Left lobe of liver (tissue), 2 donors: ENCODE measurements around the gene CASQ2. TPM values are rescaled to one million over a fixed set of nuclear protein-coding genes. Genes with fewer than 3 reads are reported as not detected.

Experiments used
- ATAC-seq: fragments of 200-7000 bp; cut with Tn5 transposase; one replicate; pipeline ENCODE4 v1.9.1; 2020; ENCODE audit warnings: mild to moderate bottlenecking, moderate library complexity
- DNase-seq: peaks from one replicate; pipeline ENCODE4 v3.0.0-alpha.2; 2020; ENCODE audit warnings: low spot score
- total RNA-seq: library from RNA; stranded (reverse); gene quantifications from one replicate; pipeline ENCODE4 v1.2.1, GENCODE V29; 2021
- donor health status: DM: no; HTN: no; CAD: no; lungs with moderate emphysema.
- donor health status: DM: no; HTN: yes; CAD: no.

CASQ2 gene
- total RNA-seq, 1 donor from 2014 or later, result 0.13 TPM

DNA sequence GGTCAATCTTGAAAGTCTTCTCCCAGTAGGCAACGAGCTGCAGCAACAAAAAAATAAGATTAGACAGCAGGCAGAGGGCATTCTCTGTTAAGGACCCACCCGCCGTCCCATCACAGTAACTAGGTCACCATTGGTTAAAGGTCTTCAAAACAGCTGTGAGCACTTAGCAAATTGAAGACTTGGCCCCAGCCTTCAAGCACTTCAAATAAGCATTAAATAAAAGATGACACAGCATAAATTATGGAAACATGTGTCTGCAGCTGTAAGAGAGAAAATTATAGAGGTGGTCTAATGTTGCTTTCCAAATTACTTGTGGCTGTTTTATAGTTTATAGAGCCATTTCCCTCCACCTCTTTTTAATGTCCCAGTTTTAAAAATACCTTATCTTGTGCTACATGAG, 65.6 kb downstream of the CASQ2 start:
- DNase-seq (no peak), ATAC-seq (no peak)

DNA sequence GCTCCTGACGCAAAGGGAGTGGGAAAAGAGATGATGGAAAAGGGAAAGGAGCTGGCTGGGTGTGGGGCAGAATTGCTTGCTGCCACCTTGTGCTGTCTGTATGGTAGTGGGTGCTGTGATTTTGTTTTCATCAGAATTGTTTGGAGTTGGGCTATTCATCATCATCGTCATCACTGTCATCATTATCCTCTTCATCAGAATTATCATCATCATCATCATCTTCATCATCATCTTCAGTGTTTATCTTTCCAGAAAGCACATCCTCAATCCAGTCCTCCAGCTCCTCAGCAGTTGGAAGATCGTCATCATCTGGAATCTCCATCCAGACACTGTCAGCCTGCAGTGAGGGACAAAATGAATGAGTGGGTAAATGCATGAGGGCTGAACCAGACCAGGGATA, 67.4 kb downstream of the CASQ2 start:
- no peak for ATAC-seq
- no peak for DNase-seq

DNA sequence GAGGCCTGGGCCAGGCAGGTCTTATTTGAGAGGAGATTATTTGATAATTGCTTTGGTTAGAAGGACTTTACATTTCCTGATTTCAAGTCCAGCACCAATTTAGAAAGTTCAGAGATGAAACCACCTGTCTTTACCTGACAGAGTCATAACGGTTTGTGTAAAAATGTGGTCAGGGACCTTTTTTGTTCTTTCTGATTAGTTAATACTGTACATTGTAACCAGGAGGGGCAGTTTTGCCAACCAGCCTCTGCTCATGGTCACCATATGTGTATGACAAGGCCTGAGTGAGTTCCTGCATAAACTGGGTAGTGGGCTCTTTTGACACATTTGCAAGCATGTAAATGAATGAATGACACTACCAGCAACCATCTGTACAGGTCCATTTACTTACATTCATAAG, 70.9 kb downstream of the CASQ2 start:
- no peak for DNase-seq
- ATAC-seq, result no peak

DNA sequence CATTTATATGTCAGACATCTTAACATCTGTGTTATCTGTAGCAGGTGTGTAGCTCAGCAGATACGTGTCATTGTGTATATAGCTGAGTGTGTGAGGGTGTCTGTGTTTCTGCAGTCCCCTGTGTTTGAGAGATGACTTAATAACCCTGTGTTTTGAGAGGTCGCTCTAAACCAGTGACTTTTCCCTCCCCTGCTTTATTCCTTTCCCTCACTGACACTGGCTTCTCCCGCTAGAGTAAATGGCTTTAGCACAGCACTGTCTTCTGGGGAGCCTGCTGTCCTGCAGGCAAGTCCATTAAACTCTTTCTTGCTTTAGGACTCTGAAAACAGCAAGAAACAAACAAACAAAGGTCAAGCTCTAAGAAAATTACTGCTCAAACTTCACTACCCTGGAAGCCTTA, 73.7 kb downstream of the CASQ2 start:
- ATAC-seq (no peak), DNase-seq (no peak)

DNA sequence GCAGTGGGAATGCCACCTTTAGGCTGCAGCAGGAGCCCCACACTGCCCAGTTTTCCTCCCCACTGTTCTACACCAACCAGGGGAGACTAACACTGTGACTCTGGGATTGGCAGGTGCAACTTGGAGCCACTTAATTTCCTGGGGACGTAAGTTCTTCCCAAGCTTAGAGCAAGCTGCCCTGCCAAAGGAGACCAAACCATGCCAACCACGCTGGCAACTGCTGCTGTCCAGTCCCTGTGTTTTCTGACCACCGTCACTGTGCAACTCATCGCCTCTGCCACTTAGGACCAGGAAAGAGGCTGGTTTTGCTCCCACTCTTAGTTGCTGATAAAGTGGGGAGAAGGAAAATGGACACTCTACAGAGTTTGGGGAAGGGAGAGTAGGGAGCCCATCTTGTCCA, 76.3 kb downstream of the CASQ2 start:
- ATAC-seq, result no peak
- DNase-seq, result no peak

DNA sequence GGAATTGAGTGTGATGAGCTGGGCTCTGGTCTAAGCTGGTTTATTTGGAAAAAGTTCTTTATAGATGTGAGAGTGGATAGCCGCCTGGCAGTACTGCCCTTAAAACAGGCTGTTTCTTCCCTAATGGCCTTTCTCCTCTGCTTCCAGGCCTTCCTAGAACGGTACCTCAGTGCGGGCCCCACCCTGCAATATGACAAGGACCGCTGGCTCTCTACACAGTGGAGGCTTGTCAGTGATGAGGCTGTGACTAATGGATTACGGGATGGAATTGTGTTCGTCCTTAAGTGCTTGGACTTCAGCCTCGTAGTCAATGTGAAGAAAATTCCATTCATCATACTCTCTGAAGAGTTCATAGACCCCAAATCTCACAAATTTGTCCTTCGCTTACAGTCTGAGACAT, 77.5 kb downstream of the CASQ2 start:
- ATAC-seq, result no peak
- DNase-seq, result no peak

DNA sequence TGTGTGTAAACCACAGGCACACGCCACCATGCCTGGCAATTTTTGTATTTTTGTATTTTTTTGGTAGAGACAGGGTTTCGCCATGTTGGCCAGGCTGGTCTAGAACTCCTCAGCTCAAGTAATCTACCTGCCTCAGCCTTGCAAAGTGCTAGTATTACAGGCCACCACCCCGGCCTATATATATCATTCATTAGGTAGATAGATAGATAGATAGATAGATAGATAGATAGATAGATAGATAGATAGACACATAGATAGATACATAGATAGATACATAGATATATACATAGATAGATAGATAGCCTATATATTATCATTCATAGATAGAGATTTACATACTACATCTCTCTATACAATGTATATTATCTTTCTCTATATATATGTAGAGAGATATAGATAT, 80.8 kb downstream of the CASQ2 start:
- ATAC-seq (no peak), DNase-seq (no peak)

DNA sequence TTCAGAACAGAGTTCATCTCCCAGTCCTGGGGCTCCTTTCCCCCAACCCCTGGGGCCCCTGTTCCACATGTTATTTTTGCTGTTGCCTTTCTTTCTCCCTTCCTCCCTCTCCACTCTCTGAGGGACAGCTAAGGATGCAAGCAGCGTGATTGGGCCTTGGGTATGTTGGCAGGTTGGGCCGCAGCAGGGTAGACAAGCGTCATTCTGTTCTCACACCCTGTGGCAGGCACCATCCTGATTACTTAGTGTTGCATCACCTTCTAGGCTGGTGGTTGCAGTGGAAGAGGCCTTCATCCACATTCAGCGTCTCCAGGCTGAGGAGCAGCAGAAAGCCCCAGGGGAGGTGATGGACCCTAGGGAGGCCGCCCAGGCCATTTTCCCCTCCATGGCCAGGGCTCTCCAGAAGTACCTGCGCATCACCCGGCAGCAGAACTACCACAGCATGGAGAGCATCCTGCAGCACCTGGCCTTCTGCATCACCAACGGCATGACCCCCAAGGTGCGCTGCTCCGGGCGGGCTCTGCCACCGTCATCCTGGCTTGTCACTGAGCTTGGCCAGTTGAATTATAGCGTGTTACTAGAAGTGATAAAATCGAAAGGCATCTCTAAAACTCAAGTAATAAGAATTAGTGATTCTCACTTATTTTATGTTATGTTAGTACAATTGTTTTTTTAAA, 83.3 kb downstream of the CASQ2 start:
- DNase-seq (no peak), ATAC-seq (no peak)

DNA sequence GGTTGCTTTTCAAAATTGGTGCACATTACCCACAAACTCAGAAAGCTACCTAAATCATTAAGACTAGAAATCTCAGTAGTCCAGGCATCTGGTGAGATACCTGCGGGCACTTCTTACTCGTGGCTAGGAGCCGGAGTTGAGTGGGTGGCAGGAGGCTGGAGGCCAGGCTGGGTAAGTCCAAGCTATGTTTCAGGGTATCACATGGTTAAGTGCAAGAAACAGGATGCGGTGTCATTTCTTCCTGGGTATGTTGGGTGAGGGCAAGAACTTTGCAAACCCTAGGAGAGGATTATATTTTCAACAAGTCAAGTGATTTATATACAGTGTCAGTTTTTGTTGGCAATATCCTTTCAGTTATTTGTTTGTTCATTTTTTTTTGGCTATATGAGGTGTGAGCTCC, 85.7 kb downstream of the CASQ2 start:
- no peak for DNase-seq
- no peak for ATAC-seq

DNA sequence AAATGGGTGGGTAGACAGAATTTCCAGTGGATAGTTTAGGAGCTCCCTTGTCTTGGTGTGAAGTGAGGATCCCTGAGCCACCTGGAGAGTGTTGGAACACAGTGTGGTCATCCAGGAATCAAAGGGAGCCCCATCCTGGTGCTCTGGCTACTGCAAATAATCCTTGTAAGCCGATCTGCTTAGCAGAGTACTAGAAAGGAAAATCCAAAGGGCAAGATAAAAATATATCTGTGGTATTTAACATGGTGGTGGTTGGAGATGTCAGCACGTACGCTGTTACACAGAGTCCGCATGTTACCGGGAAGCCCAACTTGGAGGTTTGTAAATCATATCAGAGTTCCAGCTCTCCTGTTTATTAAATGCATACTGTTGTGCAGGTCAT, 87.8 kb downstream of the CASQ2 start:
- ATAC-seq (no peak), DNase-seq (no peak)

DNA sequence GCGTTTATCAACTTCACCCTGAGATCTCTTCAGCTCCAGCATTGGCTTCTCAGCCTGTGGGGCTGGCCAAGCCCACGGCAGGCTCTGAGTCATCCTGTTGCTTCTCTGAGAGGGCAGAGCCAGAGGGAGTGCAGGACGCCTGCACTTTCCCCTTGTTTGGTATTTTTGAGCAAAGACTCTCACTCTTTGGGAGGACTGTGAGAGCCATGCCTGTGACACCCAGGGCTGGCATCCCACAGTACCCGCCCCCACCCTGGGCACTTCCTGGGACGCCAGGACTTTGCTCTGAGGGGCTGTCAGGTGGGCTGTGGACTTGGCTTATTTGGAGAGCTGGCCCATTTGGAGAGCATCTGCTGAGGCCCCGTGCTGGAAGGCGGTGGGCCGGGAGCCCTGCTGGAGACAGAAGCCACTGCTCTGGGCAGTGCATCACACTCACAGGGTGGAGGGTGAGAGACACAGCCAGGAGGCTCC, 89.3 kb downstream of the CASQ2 start:
- no peak for DNase-seq

DNA sequence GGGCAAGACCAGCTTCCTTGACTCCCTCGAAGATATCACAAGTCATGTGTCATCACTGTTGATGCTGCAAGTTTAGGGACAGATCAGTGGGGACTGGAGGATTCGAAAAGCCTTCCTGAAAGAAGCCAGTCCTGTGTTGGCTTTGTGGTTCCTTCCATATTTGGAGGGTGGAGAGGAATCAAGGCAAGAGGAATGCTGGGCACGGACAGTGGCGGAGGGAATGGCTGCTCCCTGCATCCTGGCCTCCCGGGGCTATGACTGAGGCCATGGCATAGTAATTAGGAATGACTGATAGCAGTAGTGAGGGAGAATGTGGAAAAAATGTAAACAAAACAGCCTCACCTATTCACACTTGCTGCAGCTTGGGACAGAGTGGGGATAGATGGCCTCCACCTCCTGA, 90.4 kb downstream of the CASQ2 start:
- ATAC-seq (no peak), DNase-seq (no peak)

More for the DNA sequence above, 89.3 kb downstream of the CASQ2 start:
- no peak for ATAC-seq

DNA sequence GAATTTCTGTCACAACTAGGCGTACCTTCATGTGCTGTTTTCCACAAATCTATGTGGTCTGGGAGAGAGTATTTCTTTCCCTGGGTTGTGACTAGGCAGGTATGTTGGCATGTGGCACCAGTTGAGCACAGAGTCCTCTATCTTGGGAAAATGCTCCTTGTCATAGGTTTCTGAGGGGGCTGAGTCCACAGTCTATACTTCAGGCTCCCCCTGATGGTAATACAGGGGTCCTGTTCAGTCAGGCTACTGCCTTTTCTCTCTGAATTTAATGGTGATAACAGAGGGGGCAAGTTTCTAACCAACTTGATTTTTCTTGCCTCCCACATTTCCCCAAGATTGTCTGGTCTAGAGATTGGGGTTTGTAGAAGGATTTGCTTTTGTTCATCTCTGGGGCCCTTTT, 90.9 kb downstream of the CASQ2 start:
- no peak for DNase-seq
- no peak for ATAC-seq

DNA sequence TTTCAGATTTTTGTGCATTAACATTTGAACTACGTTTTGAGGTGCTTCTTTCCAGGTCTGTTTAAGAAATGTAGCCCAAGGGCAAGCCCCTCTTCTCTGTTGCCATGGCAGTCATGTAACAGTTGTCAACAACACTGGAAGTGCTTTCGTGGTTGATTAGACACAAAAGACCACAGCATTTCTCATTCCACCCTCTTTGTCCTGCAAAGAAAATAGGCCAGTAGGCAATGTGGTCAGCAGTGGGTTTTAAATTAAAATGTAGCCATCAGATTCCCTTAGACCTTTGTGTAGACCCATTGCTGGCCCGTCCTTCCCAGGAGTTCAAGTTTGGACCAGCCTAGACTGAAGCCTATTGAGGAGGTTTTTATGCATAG, 91.3 kb downstream of the CASQ2 start:
- DNase-seq (no peak), ATAC-seq (no peak)

DNA sequence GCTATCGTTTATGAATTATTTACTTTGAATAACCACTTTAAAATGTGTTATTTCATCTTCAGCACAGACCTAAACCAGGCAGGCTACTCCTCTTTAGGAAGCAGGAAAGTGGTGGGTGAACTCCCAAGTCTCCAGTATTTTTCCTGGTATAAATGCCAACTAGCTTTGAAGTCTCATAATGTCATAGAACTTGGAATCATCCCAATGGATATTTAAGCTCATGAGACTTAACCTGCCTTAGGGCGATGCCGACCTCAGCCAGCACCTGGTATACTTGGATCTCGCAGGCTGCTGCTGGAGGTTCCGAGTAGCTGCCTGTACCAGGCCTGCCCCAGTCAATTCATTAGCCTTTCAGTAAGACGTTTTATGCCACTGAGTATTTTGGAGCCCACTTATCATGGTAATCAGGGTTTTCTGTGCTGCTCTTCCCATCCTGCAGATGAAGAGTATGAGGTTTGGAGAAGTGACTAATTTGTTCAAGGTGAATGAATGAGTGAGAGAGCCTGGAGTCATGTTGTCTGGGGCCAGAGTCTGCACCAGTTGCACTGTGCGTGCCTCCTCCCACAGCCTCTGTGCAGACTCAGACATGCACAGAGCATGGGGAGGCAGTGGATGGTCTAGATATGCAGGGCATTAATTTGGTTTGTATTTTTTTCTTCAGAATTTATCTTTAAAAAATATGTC, 91.9 kb downstream of the CASQ2 start:
- DNase-seq (no peak), ATAC-seq (no peak)

DNA sequence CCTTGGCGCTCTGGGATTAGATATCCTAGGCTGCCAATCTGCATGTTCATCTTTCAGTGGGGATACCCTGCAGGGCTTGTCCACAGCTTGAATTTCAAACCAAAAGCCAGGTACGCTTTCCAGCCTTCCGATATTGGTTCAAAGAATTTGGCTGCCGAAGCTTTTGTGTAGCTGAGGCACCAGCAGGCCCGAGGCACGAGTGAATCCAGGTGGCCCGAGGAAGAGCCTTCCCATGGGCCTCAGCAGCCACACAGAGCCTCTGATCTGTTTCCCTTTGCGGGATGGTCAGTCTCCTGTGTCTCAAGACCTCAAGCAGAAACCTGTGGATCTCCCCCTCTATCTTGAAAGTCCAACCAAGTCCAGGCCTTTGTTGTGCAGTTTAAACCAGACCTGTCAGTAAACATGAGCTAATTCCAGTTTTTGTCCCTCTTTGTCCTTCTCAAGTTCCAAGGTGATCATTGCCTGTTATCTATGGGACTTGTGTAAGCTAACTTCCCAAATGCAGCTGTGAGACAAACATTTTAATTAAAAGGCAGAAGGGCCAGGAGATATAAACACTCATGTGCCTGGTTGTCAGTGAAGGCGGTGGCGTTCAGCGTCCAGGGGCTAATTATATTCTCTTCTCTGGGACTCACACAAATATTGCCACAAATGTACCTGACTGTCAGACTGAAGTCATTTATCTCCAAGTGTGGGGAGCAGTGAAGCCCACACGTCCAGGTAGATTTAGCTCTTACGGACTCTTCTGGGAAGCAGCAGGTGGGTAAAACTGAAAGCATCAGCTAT, 96.1 kb downstream of the CASQ2 start:
- DNase-seq (no peak), ATAC-seq (no peak)

DNA sequence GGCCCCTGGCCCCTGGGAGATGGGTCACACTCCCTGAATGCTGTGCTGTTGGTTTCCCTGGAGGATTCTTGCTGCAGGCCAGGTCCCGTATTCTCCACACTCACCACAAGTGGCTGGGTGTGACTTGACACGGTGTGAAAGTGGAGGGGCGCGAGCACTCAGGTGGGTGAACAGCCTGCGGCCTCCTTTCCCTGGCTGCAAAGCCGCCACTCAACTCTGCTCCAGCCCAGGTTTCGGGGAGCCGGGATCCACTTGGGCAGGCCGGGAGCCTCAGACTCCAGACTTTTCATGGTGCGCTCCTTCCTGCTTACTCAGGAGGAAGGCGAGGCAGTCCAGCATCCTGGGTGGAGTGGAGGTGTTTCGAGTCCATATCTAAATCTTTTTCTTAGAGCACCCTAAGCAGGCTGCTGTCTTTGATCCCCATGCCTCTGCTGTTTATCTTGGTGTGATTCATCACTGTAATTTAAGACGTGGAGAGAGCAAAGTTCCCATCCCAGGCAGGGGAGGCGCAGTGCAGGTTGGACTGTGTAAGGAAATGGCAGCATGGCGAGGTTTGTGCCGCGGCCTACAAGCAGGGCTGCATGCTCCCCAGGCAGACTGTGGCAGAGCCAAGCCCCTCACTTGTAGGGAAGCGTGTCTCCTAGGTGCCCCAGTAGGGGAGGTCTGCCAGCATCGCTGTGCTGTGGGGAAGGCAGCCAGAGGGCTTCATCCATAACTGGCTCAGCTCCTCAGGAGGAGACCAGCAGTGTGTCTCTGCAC, 97.2 kb downstream of the CASQ2 start:
- DNase-seq (no peak), ATAC-seq (no peak)

DNA sequence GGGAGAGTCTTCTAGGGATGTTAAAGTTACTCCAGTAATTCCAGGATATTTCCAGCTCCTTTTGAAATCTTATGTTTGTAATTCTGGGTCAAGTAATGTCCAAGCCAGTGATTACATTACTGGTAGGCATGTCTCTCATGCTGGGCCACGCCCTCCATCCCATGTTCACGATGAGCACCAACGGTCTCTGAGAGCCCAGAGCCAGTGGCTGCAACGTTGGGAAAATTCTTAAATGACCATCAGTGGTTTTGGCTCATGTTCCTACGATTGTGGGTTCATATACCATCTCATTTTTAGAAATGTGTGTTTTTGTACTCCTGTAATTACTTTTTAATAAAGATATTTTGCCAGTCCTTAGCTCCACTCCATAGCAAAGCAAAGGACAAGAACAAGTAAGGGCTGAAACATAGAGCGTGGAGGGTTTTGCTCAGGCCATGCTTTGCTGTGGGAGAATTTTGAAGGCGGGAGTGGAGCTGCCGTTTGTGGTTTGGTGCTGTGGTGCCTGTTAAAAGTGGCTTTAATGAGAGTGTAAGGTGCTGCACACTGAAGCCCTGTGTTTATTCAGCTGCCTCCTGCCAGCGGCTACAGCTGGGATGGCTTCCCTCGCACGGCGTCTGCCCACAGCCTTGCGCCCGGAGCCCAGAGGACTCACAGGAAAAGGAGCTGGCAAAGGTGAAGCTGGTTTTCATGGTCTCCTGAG, 97.9 kb downstream of the CASQ2 start:
- ATAC-seq (no peak), DNase-seq (no peak)

DNA sequence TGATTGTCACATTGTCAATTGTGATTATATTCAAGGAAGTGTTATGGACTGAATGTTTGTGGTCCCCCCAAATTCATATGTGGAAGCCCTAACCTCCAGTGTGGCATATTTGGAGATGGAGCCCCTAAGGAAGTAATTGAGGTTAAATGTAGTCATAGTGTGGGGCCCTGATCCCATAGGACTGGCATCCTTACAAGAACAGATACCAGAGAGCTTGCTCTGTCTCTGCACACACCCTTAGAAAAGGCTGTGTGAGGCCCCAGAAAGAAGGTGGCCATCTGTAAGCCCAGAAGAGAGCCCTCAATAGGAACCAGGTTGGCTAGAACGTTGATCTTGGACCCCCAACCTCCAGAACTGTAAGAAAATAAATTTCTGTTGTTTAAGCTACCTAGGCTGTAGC, 98.6 kb downstream of the CASQ2 start:
- DNase-seq, result no peak
- ATAC-seq, result no peak

DNA sequence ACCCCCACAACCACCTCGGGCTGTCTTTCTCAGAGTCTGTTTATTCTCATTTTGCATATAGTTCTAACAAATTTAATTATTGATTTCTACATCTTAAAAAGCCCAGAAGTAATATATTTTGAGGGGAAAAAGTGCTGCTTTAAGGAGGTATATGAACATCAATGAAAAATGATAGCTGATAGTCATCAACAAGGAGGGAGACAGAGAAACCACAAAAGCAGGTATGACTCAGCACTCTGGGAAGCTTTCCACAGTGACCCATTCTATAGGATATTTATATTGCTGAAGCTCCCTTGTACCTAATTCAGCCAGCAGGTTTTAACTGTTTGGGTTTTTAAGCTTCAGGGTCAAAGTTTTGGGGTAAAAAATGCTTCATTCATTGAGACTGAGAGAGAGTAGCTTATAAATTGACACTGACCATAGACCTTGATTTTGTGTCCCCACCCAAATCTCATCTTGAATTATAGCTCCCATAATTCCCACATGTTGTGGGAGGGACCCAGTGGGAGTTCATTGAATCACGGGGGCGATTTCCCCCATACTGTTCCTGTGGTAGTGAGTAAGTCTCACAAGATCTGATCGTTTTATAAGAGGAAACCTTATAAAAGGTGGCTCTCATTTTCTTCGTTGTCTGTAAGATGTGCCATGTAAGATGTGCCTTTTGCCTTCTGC, 99.4 kb downstream of the CASQ2 start:
- DNase-seq (no peak), ATAC-seq (no peak)
